ENCODE data around the gene PARS2.

Gene PARS2

GRCh38 chr1:54715493-54716298 is 48.6 kb downstream of the PARS2 start, which contains the start of gene TTC4:
Gene TTC4, plus strand, starts transcription at chr1:54715861. Its CDS starts 48 bp downstream, at chr1:54715909.
- TF ChIP-seq, protein P1, sequence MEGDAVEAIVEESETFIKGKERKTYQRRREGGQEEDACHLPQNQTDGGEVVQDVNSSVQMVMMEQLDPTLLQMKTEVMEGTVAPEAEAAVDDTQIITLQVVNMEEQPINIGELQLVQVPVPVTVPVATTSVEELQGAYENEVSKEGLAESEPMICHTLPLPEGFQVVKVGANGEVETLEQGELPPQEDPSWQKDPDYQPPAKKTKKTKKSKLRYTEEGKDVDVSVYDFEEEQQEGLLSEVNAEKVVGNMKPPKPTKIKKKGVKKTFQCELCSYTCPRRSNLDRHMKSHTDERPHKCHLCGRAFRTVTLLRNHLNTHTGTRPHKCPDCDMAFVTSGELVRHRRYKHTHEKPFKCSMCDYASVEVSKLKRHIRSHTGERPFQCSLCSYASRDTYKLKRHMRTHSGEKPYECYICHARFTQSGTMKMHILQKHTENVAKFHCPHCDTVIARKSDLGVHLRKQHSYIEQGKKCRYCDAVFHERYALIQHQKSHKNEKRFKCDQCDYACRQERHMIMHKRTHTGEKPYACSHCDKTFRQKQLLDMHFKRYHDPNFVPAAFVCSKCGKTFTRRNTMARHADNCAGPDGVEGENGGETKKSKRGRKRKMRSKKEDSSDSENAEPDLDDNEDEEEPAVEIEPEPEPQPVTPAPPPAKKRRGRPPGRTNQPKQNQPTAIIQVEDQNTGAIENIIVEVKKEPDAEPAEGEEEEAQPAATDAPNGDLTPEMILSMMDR (IDR thresholded peaks at IDR 0.05): peak in 1 of 2 experiments; percentile 6
- intact Hi-C loops (cut with DNase I; ENCODE audit: low total_unique reads): no loop called here
- Histone ChIP-seq H3K36me3 (peaks cover 0 to 25% (median 10%) of the 10 kb centered on the region in 3 donors), H3K9me3 (no peaks in the 10 kb centered on the region), H3K4me3 (peak within 1 kb of the TSS; percentile 70 to 76), H3K4me1 (peaks cover 0 to 18% (median 8%) of the 10 kb centered on the region in 4 donors), H3K27ac (peak within 1 kb of the TSS; percentile 81 to 84), H3K27me3 (no peaks in the 10 kb centered on the region)
- peak; percentile 78 to 89 for DNase-seq

- Histone ChIP-seq H3K4me1 (peaks cover 0 to 18% (median 8%) of the 10 kb centered on the region in 4 donors), H3K9me3 (no peaks in the 10 kb centered on the region), H3K4me3 (peak overlapping the region; percentile 70 to 76), H3K36me3 (peaks cover 0 to 19% (median 10%) of the 10 kb centered on the region in 3 donors), H3K27me3 (no peaks in the 10 kb centered on the region), H3K27ac (peak overlapping the region; percentile 81 to 84)
- TF ChIP-seq, protein P1 (IDR thresholded peaks at IDR 0.05): no peak
- DNase-seq: no peak
- intact Hi-C loops (cut with DNase I; ENCODE audit: low total_unique reads): no loop called here
Observed at GRCh38 chr1:54714881-54715492, 49.3 kb downstream of the PARS2 start.

DNA sequence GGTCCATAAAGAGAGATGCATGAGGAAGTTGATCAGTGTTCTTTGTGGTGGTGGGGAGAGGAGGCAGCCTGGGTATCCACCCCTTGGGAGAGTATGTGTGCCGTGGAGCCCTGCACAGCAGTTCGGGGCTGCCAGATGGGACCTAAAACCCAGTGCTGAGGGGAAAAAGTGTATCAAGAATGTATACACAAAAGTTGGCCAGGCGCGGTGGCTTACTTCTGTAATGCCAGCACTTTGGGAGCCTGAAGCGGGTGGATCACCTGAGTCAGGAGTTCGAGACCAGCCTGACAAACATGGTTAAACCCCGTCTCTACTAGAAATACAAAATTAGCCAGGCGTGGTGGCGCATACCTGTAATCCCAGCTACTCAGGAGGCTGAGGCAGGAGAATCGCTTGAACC is 52.8 kb downstream of the PARS2 start:
- no peak for DNase-seq
- Histone ChIP-seq H3K4me3 (no peak overlapping the region), H3K27ac (no peak overlapping the region), H3K27me3 (no peaks in the 10 kb centered on the region), H3K36me3 (peaks cover under 1 to 15% (median 9%) of the 10 kb centered on the region in 3 donors), H3K9me3 (no peaks in the 10 kb centered on the region), H3K4me1 (peaks cover 0 to 11% (median 6%) of the 10 kb centered on the region in 4 donors)
- TF ChIP-seq, protein P1 (IDR thresholded peaks at IDR 0.05): no peak
- intact Hi-C loops (cut with DNase I; ENCODE audit: low total_unique reads): no loop called here

DNA sequence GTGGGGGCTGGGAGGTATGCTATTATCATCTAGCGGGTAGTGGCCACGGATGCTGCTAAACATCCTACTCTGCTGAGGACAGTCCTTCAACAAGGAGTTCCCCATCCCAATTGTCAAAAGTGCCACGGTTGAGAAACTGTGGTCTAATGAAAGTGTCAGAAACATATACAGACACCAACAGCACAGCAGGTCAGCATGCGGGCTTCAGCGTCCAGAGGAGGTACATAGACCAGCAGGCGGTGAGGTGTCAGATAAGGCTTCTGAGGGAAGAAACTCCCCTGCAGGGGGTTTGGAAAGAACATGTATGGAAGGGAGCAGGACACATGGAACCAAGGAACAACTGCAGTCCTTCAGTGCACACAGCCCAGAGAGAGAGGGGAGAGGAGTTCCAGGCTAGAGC is 53.5 kb downstream of the PARS2 start:
- Histone ChIP-seq H3K4me1 (peaks cover 0 to 7% (median 3%) of the 10 kb centered on the region in 4 donors), H3K36me3 (peaks cover 7 to 22% (median 11%) of the 10 kb centered on the region in 3 donors), H3K4me3 (no peak overlapping the region), H3K9me3 (no peaks in the 10 kb centered on the region), H3K27me3 (no peaks in the 10 kb centered on the region), H3K27ac (no peak overlapping the region)
- intact Hi-C loops (cut with DNase I; ENCODE audit: low total_unique reads): no loop called here
- TF ChIP-seq, protein P1 (IDR thresholded peaks at IDR 0.05): no peak
- no peak for DNase-seq

DNA sequence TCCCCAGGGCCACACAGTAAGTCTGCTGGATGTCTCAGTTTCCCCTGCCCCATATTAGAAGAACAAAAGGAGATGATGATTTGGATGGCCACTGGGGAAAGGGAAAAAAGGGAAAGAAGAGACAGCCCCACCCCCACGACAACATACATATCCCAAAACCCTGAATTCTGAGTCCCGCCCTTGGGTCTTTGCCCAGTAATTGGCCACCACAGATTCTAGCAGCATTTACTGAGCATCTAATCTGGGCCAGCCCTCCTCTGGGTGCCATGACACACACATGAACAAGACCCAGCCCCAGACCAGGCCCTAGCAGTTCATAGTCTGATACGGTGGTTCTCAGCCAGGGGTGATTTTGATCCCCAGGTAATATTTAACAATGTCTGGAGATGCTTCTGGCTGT is 53.9 kb downstream of the PARS2 start:
- Histone ChIP-seq H3K27me3 (no peaks in the 10 kb centered on the region), H3K36me3 (peaks cover 7 to 22% (median 13%) of the 10 kb centered on the region in 3 donors), H3K9me3 (no peaks in the 10 kb centered on the region), H3K27ac (no peak overlapping the region), H3K4me3 (no peak overlapping the region), H3K4me1 (peaks cover 0 to 7% (median 3%) of the 10 kb centered on the region in 4 donors)
- TF ChIP-seq, protein P1 (IDR thresholded peaks at IDR 0.05): no peak
- no peak for DNase-seq
- intact Hi-C loops (cut with DNase I; ENCODE audit: low total_unique reads): no loop called here
